AG09309 (cell line): ENCODE data around the gene ACTG2.

Source experiments
- DNase-seq: peaks from one replicate; pipeline ENCODE4 v3.0.0-alpha.2; 2010; ENCODE audit warnings: low read depth
- H3K4me3 ChIP-seq: 2 replicates; pipeline ENCODE4 v1.5.1; 2011; ENCODE audit warnings: mild to moderate bottlenecking, low read depth, low read length, moderate library complexity; ENCODE audit not compliant: control insufficient read depth
- TF ChIP-seq, protein P1 (sequence below): IDR thresholded peaks from 2 replicates; pipeline ENCODE4 v1.5.1; 2011; ENCODE audit warnings: mild to moderate bottlenecking, low read depth, low read length, inconsistent platforms; ENCODE audit not compliant: insufficient read depth, control insufficient read depth; ENCODE audit errors: missing control alignments

ACTG2 gene

DNA sequence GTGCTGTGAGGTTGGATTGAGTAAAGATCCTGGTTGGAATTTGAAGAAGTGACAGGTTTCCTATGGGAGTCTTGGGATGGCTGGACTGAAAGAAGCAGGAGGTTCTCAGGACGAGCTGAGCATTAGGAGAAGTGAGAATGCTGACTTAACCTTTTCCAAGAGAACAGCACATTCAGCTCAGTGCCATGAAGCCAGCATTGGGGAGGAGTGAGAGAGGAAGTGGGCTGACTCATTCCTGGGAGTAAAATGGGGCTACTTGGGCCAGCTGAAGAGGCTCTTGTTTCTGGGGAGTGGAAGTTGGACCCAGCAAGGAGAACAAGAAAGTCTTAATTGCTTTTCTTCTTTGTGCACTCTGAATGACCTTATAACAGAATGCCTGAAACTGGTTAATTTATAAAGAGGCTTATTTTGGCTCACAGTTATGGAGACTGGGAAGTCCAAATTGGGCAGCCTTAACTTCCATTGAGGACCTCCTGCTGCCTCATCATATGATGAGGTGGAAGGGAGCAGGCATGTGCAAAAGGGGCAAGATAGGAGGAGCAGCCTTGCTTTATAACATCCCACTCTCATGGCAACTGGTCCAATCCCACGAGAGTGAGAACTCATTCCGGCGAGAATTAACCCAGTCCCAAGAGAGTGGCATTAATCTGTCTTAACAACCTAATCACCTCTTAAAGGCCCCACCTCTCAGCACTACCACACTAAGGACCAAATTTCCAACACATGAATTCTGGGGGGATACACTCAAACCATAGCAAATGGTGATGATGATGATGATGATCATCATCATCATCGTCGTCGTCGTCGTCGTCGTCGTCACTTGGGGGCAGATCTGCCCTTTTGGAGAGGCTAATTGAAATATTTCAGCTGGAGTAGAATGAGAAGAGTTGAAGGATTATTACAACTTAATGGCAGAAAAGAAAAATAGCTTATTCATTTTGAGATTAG lies 60.0 kb downstream of the ACTG2 start:
- TF ChIP-seq, protein P1, sequence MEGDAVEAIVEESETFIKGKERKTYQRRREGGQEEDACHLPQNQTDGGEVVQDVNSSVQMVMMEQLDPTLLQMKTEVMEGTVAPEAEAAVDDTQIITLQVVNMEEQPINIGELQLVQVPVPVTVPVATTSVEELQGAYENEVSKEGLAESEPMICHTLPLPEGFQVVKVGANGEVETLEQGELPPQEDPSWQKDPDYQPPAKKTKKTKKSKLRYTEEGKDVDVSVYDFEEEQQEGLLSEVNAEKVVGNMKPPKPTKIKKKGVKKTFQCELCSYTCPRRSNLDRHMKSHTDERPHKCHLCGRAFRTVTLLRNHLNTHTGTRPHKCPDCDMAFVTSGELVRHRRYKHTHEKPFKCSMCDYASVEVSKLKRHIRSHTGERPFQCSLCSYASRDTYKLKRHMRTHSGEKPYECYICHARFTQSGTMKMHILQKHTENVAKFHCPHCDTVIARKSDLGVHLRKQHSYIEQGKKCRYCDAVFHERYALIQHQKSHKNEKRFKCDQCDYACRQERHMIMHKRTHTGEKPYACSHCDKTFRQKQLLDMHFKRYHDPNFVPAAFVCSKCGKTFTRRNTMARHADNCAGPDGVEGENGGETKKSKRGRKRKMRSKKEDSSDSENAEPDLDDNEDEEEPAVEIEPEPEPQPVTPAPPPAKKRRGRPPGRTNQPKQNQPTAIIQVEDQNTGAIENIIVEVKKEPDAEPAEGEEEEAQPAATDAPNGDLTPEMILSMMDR: no peak
- no peak overlapping the region for H3K4me3 ChIP-seq
- DNase-seq: no peak

DNA sequence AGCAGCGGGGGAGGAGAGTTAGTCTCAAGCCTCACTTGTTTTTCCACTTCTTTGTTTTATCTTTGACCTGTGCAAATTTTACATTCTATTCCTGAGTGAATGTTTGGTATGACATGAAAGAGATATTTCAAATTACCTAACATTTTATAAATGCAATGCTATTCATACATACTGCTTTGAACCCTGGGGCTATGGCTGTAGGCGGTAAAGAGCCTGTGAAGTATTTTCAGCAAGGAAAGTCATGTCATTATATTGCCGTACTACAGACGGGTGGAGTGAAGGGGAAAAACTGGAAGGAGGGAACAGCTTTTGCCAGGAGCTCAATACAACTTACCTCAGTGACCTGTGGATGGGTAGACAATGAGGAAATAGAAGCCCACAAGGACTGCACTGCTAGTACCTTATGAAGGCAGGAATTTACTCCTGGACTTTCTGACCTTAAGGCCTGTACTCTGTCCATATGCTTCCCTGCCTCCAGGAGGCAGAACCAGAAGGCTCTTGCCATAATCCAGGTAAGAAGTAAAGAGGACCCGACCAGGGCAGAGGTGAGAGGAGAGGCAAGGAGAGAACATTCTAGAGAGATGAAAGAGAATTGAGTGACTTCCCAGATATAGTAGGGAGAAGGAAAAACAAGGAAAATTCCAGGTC lies 63.5 kb downstream of the ACTG2 start:
- H3K4me3 ChIP-seq: no peak overlapping the region
- TF ChIP-seq, protein P1: no peak
- DNase-seq: no peak

DNA sequence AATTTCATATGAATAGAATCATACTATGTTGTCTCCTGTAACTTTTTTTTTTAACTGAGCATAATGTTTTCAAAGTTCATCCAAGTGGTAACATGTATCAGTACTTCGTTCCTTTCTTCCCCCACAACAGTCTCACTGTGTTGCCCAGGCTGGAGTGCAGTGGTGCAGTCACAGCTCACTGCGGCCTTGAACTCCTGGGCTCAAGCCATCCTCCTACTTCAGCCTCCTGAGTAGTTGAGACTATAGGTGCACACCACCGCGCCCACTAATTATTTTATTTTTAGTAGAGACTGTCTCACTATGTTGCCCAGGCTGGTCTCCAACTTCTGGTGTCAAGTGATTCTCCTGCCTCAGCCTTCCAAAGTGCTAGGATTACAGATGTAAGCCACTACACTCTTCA lies 68.5 kb downstream of the ACTG2 start:
- TF ChIP-seq, protein P1: no peak
- no peak for DNase-seq
- no peak overlapping the region for H3K4me3 ChIP-seq

DNA sequence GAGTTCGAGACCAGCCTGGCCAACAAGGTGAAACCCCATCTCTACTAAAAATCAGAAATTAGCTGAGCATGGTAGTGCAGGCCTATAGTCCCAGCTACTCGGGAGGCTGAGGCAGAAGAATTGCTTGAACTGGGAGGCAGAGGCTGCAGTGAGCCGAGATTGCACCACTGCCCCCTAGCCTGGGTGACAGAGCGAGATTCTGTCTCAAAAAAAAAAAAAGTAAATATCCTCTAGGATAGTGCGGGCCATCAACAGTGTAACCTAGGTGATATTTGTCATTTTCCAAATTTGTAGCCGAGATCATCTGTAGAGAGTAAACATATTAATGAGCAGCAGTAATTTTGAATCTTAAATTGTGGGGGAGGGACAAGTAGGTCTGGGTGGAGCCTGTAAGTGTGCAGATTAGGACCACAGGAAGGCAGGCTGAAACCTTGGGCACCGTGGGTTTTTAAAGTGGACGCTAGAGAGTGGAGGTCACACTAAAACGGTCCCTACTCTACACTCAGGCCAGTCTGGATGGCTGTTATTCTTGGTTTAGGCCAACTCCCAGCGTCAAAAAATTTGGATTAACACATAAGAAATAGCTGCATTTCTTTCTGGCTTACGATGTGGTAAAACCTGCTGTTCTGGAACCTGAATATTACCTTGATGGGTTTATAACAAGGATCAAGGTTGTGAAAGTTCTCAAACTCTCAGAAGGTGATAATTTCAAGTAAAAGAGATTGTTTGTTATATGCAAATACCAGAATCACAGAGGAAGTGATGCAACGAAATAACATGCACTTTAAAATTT lies 69.2 kb downstream of the ACTG2 start:
- H3K4me3 ChIP-seq: no peak overlapping the region
- TF ChIP-seq, protein P1: no peak
- no peak for DNase-seq

DNA sequence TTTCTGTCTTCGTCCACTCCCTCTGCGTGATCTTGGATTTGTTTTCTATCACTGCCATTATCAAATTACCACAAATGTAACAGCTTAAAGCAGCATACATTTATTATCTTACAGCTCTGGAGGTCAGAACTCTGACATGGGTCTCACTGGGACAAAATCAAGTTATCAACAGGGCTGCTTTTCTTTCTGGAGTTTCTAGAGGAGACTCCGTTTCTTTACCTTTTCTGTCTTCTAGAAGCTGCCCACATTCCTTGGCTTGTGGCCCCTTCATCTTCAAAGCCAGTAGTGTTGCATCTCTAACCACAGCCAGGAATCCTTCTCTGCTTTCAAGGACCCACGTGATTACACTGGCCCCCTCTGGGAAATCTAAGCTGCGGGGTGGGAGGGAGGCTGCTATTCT lies 70.0 kb downstream of the ACTG2 start:
- H3K4me3 ChIP-seq: no peak overlapping the region
- DNase-seq: no peak
- TF ChIP-seq, protein P1: no peak

DNA sequence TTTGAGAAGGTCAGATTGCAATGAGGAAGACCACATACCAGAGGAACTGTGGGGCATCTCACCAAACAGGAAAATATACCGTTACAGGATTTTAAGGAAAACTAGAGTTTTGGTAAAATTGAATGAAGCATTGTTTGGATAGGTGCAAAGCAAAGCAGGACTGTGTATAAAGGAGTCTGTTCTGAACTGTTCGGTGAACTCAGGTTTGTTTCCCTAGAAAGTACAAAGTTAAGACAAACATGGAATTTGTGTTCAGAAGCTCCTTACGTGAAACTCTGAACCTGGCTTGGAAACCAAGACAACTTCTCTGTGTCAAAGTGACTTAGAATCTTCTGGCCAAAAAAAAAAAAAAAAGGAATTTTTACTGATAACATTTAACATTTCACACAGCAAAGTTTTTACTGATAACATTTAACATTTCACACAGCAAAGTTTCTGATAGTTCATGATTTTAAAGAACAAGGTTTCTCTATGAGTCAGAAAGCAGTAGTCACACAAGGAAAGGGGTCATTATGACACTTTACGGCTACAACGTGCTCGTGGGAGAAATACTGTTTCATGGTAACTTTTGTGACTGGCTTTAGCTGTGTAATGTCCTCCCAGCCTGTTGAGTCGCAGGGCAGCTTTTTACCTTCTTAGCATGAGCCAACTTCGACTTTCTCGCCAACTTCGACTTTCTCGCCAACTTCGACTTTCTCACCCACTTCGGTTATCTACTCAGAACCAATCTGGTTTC lies 70.7 kb downstream of the ACTG2 start:
- no peak overlapping the region for H3K4me3 ChIP-seq
- DNase-seq: no peak

More for the DNA sequence above, 70.7 kb downstream of the ACTG2 start:
- TF ChIP-seq, protein P1: no peak
